Right atrium auricular region (tissue), 2 donors: ENCODE results near the gene MBOAT7. TPM values are rescaled to one million over a fixed set of nuclear protein-coding genes. Genes with fewer than 3 reads are reported as not detected.
A peak's percentile ranks its signal among the peaks of the same experiment; 100 is the strongest.
"Not testable (repeated sequence)": the region's sequence is repeated elsewhere in the genome, so short reads cannot be mapped to it uniquely, and the experiment has no call there.

Experiments used
- DNase-seq: peaks from one replicate; pipeline ENCODE4 v3.0.0-alpha.2; 2019; ENCODE audit warnings: low spot score
- H3K27ac ChIP-seq, 2 donors: fragments of 200-600 bp; sonication (generic); 1 replicate in 1 of 2; 2 replicates in 1 of 2; pipeline ENCODE4 v1.5.1; 2016 to 2019
- H3K27me3 ChIP-seq, 2 donors: fragments of 200-600 bp; sonication (generic); one replicate each; pipeline versions ENCODE4 v1.5.1 to v1.6.0; 2017 to 2019
- H3K36me3 ChIP-seq: fragments of 200-600 bp; sonication (generic); one replicate; pipeline ENCODE4 v1.5.1; 2016
- H3K4me1 ChIP-seq, 2 donors: fragments of 200-600 bp; sonication (generic); one replicate each; pipeline versions ENCODE4 v1.5.1 to v1.6.0; 2017 to 2019
- H3K4me3 ChIP-seq, 2 donors: fragments of 200-600 bp; sonication (generic); 1 replicate in 1 of 2; 2 replicates in 1 of 2; pipeline ENCODE4 v1.5.1; 2017 to 2019; ENCODE audit warnings: mild to moderate bottlenecking in 1 of 2, moderate library complexity in 1 of 2
- H3K9me3 ChIP-seq, 2 donors: fragments of 200-600 bp; sonication (generic); one replicate each; pipeline ENCODE4 v1.5.1; 2019
- total RNA-seq, 2 donors: library from RNA; depleted of rRNA; stranded (reverse); fragments of >200 nt; gene quantifications; one replicate each; pipeline ENCODE4 v1.1.0, GENCODE V29; 2016
- TF ChIP-seq, protein P1 (sequence below), 2 donors: fragments of 200-600 bp; sonication (generic); IDR thresholded peaks; one replicate each; pipeline ENCODE4 v1.5.1; 2019; ENCODE audit warnings: antibody characterized with exemption in 2 of 2

Gene MBOAT7, protein sequence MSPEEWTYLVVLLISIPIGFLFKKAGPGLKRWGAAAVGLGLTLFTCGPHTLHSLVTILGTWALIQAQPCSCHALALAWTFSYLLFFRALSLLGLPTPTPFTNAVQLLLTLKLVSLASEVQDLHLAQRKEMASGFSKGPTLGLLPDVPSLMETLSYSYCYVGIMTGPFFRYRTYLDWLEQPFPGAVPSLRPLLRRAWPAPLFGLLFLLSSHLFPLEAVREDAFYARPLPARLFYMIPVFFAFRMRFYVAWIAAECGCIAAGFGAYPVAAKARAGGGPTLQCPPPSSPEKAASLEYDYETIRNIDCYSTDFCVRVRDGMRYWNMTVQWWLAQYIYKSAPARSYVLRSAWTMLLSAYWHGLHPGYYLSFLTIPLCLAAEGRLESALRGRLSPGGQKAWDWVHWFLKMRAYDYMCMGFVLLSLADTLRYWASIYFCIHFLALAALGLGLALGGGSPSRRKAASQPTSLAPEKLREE
- 10 to 100 TPM; 27.0 to 37.0 TPM for total RNA-seq

DNA sequence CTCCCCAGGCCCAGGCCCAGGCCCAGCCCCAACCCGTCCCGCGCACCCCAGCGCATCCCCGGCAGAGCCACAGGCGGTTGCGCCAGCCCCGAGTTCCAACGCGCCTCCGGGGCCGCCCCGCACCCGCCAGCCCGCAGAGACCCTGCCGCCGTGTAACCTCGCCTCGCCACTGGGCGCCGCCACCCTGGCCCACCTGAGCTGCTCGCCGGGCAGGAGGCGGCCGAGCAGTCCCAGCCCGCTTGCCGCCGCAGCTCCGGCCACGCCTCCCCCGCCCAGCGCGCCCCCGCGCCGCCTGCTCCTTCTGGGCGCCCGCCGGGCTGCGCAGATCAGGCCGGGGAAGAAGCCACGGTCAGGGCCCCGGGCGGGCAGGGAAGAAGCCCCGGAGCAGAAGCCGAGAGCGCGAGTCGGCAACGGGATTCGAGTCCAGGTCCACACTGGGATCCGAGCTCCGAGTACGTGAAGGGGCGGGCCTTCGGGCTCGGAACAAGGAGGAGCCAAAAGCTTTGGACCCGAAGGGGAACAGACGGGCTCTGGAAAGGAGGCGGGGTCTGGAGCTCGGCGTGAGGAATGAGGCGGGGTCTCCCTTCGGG lies at the start of gene MBOAT7:
TSS of gene MBOAT7 (minus strand) at position 436 of the 590 bp plus-strand sequence. CDS start 1,072 bp downstream, outside the sequence.
- H3K4me3 ChIP-seq = peak within 1 kb of the TSS; percentile 63 to 94
- DNase-seq = no peak
- H3K36me3 ChIP-seq = peaks cover 13% of the 10 kb centered on the region
- peak within 1 kb of the TSS; percentile 96 to 97 for H3K27ac ChIP-seq
- TF ChIP-seq, protein P1, sequence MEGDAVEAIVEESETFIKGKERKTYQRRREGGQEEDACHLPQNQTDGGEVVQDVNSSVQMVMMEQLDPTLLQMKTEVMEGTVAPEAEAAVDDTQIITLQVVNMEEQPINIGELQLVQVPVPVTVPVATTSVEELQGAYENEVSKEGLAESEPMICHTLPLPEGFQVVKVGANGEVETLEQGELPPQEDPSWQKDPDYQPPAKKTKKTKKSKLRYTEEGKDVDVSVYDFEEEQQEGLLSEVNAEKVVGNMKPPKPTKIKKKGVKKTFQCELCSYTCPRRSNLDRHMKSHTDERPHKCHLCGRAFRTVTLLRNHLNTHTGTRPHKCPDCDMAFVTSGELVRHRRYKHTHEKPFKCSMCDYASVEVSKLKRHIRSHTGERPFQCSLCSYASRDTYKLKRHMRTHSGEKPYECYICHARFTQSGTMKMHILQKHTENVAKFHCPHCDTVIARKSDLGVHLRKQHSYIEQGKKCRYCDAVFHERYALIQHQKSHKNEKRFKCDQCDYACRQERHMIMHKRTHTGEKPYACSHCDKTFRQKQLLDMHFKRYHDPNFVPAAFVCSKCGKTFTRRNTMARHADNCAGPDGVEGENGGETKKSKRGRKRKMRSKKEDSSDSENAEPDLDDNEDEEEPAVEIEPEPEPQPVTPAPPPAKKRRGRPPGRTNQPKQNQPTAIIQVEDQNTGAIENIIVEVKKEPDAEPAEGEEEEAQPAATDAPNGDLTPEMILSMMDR (IDR thresholded peaks at IDR 0.05) = peak in 1 of 2 donors; percentile 56
- H3K9me3 ChIP-seq = no peaks in the 10 kb centered on the region
- H3K4me1 ChIP-seq = peaks cover 0 to 24% of the 10 kb centered on the region in 2 donors
- no peaks in the 10 kb centered on the region for H3K27me3 ChIP-seq

DNA sequence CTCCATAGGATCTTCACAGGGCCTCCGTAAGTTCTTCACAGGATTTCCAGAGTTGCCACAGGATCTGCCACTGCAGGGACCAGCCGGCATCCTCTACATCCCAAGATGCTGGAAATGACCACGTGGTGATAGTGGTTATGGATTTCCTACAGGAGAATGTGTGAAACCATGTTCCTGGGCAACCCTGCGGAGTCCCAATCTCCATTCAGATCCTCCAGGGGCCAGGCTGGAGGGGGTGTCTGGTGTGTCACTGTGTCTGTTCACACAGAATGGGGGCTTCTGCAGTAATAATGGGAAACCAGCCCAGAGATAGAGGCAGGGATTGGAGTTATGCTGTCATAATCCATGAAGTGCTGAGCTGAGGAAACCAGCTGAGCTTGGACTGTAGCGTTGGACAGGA lies 44.6 kb upstream of the MBOAT7 start:
- H3K9me3 ChIP-seq = no peaks in the 10 kb centered on the region
- no peak for DNase-seq
- TF ChIP-seq, protein P1 (IDR thresholded peaks at IDR 0.05) = no peak
- H3K27me3 ChIP-seq = no peaks in the 10 kb centered on the region
- H3K36me3 ChIP-seq = no peaks in the 10 kb centered on the region
- no peak overlapping the region for H3K27ac ChIP-seq
- no peaks in the 10 kb centered on the region for H3K4me1 ChIP-seq
- no peak overlapping the region for H3K4me3 ChIP-seq

DNA sequence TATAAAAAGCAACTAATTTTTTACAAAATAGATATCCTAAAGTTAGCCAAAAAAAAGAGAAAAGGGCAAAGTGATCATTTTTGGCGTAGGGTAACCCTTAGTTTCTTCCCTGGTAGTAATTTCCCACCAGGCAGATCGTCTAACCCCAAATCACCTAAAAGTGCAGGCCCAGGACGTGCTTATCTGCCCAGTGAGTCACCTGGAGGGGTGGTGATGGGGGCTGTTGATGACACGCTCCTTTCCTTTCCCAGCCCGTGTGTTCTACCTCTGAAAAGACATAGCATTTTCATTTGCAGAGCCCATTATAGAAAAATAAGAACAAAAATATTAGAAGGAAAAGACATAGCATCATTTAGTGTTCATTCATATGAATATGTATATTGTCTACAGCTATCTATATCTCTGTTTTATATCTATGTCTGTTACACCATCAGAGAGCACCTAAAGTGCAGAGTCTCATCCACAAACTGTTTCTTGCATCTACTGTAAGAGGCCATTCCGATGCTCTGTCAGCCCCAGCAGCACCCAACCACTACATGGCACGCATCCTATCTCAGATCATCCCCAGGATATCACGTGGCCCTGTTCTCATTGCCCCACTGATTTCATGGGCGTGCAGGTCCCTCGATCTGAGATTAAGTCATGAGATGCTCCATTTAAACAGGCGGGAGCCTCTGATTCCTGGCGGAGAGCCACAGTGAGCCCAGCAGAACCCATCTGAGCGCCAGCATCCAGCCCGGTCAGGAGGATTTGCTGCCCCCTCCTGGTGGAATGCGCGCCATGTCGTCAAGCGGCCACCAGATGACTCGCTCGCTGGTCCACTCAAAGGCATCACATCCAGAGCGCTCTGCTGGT lies 41.9 kb upstream of the MBOAT7 start:
- Histone ChIP-seq H3K27me3 (no peaks in the 10 kb centered on the region), H3K36me3 (no peaks in the 10 kb centered on the region), H3K4me1 (no peaks in the 10 kb centered on the region), H3K4me3 (no peak overlapping the region), H3K27ac (no peak overlapping the region), H3K9me3 (peaks cover 0 to 6% of the 10 kb centered on the region in 2 donors)
- TF ChIP-seq, protein P1 (IDR thresholded peaks at IDR 0.05) = peak; percentile 80 to 94
- DNase-seq = peak; percentile 86

DNA sequence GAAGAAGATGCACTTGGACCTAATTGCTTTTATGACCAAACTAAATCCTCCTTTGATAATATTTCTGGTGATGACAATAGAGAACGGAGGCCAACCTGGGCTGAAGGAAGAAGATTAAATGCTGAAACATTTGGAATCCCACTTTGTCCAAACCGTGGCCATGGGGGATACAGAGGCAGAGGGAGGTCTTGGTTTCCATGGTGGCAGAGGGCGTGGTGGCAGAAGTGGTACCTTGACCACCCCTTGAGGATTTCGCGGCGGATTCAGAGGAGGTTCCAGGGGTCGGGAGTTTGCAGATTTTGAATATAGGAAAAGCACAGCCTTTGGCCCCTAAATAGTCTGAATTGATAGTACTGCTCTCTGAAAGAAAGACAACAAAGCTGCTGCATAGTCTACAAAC lies 40.7 kb upstream of the MBOAT7 start:
- no peaks in the 10 kb centered on the region for H3K27me3 ChIP-seq
- H3K36me3 ChIP-seq = no peaks in the 10 kb centered on the region
- H3K4me1 ChIP-seq = no peaks in the 10 kb centered on the region
- no peak for DNase-seq
- no peak overlapping the region for H3K27ac ChIP-seq
- peaks cover 0 to 6% of the 10 kb centered on the region in 2 donors for H3K9me3 ChIP-seq
- TF ChIP-seq, protein P1 (IDR thresholded peaks at IDR 0.05) = no peak
- H3K4me3 ChIP-seq = no peak overlapping the region

DNA sequence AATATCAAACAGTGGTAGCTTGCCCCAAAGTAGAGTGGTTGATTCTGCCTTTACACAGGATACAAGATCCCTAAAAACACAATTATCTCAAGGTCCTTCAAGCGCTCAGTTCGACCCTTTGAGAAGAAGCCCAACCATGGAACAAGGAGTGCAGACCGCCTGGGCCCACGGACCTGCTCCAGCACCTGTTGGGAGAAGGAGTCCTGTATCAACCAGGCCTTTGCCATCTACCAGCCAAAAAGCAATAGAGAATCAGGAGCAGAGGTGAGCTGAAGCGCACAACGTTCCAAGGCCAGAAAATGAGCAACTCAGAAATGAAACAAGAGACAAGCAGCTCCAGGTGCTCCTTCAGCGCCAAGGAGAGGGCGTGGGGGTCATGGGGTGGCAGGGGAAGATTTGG lies 39.8 kb upstream of the MBOAT7 start:
- no peak for DNase-seq
- H3K4me3 ChIP-seq = no peak overlapping the region
- TF ChIP-seq, protein P1 (IDR thresholded peaks at IDR 0.05) = no peak
- H3K9me3 ChIP-seq = peaks cover 0 to 6% of the 10 kb centered on the region in 2 donors
- H3K36me3 ChIP-seq = no peaks in the 10 kb centered on the region
- H3K4me1 ChIP-seq = no peaks in the 10 kb centered on the region
- H3K27ac ChIP-seq = no peak overlapping the region
- H3K27me3 ChIP-seq = no peaks in the 10 kb centered on the region

DNA sequence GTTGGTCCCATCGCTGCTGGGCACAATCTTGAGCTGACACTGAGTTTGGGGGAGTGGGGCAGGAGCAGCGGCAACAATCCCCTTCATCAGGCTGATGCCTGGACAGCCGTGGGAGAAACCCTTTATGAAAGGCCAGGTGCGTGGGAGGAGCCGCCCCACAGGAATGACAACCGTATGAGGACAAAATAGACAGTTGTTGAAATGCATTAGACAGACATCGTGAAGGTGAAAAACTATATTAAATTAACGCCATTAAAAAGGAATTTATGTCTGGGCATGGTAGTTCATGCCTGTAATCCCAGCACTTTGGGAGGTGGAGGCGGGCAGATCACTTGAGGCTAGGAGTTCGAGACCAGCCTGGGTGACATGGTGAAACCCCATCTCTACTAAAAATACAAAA lies 35.2 kb upstream of the MBOAT7 start:
- H3K27me3 ChIP-seq, H3K27ac ChIP-seq, DNase-seq, H3K4me1 ChIP-seq, H3K36me3 ChIP-seq, H3K4me3 ChIP-seq, H3K9me3 ChIP-seq: not testable (repeated sequence)

DNA sequence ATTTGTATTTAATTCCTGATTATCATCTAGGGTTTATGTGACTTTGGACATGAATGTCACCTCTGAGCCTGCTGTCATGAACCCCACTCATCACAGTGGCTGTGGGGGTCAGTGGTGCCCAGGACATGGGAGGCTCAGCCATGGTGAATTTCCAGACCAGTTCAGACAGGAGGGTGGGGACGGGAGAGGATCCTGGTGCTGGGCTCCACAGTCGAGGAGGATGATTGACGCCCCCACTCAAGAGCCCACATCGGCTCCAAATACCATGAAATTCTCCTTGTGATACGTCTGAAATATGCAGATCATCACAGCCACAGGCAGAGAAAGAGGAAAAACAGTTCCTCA lies 34.5 kb upstream of the MBOAT7 start:
- H3K36me3 ChIP-seq, H3K27ac ChIP-seq: not testable (repeated sequence)

DNA sequence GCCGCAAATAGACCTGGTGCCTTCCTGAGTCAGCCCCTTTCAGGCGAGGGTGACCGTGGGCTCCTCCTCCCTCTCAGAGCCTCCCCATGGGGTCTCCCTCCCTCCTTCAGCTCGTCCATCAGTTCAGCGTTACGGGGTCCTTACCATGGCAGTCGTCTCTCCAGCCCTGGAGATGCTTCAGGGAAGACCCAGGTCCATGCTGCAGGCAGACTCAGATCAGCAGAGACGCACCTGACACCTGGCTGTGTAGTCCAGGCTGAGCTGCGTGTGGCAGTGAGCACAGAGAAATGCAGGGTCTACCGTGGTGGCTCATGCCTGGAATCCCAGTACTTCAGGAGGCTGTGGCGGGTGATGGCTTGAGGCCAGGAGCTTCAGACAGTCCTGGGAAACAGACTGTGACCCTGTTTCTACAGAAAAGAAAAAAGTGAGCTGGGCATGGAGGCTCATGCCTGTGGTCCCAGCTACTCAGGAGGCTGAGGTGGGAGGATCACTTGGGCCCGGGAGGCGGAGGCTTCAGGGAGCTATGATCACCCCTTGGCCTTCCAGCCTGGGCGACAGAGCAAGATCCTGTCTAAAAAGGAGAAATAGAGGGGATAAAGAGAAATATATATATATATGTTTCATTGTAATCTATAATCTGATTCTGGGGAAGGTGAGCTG lies 34.0 kb upstream of the MBOAT7 start:
- not testable (repeated sequence) for DNase-seq, H3K4me3 ChIP-seq, H3K4me1 ChIP-seq, H3K27me3 ChIP-seq, H3K27ac ChIP-seq, H3K9me3 ChIP-seq
- H3K36me3 ChIP-seq = peaks cover 12% of the 10 kb centered on the region

More for the DNA sequence above, 34.5 kb upstream of the MBOAT7 start:
- DNase-seq, H3K4me3 ChIP-seq, H3K4me1 ChIP-seq, H3K27me3 ChIP-seq, H3K9me3 ChIP-seq: not testable (repeated sequence)
